SK-N-SH (cell line): Measurements from ENCODE around the gene MRFAP1L1. TPM values are rescaled to one million over a fixed set of nuclear protein-coding genes. Genes with fewer than 3 reads are reported as not detected.

Experiments used
- CTCF ChIA-PET: fragments of 300-600, 350-600 bp; formaldehyde crosslinking; extraction: SDS; loops from one replicate; lab custom pipeline; 2021; lab: Yijun Ruan, JAX
- POLR2A ChIA-PET: fragments of 350-600 bp; sonication (Branson Sonifier 250); formaldehyde crosslinking; extraction: SDS; loops from one replicate; lab custom pipeline; 2020; ENCODE audit warnings: antibody characterized with exemption, inconsistent platforms; lab: Yijun Ruan, JAX
- DNase-seq: peaks from one replicate; pipeline ENCODE4 v3.0.0; 2012
- H2AFZ ChIP-seq: fragments of 200-600 bp; sonication (generic); 2 replicates; pipeline ENCODE4 v1.8.1; 2016; ENCODE audit warnings: antibody characterized with exemption, mild to moderate bottlenecking, low read depth
- H3F3A ChIP-seq: fragments of 200-600 bp; sonication (generic); replicated peaks from 2 replicates; pipeline ENCODE3; 2016; ENCODE audit warnings: antibody characterized with exemption, mild to moderate bottlenecking; ENCODE audit not compliant: insufficient read depth
- H3K27ac ChIP-seq, 2 experiments: fragments of 200-500 bp in 1 of 2; fragments of 200-600 bp in 1 of 2; sonication (Bioruptor generic) in 1 of 2; sonication (generic), shearing (Covaris generic) in 1 of 2; 2 replicates each; pipeline versions ENCODE4 v1.5.1 to v1.6.1; 2014 to 2016; ENCODE audit warnings: low read depth in 2 of 2, inconsistent platforms in 1 of 2, low read length in 1 of 2, mild to moderate bottlenecking in 1 of 2, mixed read lengths in 1 of 2
- H3K27me3 ChIP-seq: fragments of 200-600 bp; sonication (generic), shearing (Covaris generic); 2 replicates; pipeline ENCODE4 v1.6.1; 2016; ENCODE audit warnings: mixed run types; ENCODE audit not compliant: insufficient read depth
- H3K36me3 ChIP-seq, 2 experiments: fragments of 200-500 bp in 1 of 2; fragments of 200-600 bp in 1 of 2; sonication (Bioruptor generic) in 1 of 2; sonication (generic) in 1 of 2; replicated peaks in 1 of 2; 2 replicates each; pipeline versions ENCODE3 to v1.5.1; 2014 to 2016; ENCODE audit warnings: low read length in 1 of 2, mild to moderate bottlenecking in 1 of 2; ENCODE audit not compliant: insufficient read depth in 2 of 2, control insufficient read depth in 1 of 2
- H3K4me1 ChIP-seq, 2 experiments: fragments of 200-500 bp in 1 of 2; fragments of 200-600 bp in 1 of 2; sonication (Bioruptor generic) in 1 of 2; sonication (generic), shearing (Covaris generic) in 1 of 2; 2 replicates each; pipeline versions ENCODE4 v1.5.1 to v1.6.1; 2014 to 2016; ENCODE audit warnings: low read depth in 1 of 2, low read length in 1 of 2, mixed run types in 1 of 2; ENCODE audit not compliant: insufficient read depth in 2 of 2, control insufficient read depth in 1 of 2
- H3K4me2 ChIP-seq: fragments of 200-600 bp; sonication (generic), shearing (Covaris generic); 2 replicates; pipeline ENCODE4 v1.6.1; 2017; ENCODE audit warnings: mixed run types
- H3K4me3 ChIP-seq, 2 experiments: fragments of 200-500 bp in 1 of 2; fragments of 200-600 bp in 1 of 2; sonication (Bioruptor generic) in 1 of 2; sonication (generic), shearing (Covaris generic) in 1 of 2; 2 replicates each; pipeline versions ENCODE4 v1.5.1 to v1.8.1; 2014 to 2016; ENCODE audit warnings: low read depth in 2 of 2, inconsistent platforms in 1 of 2, low read length in 1 of 2, mild to moderate bottlenecking in 1 of 2, mixed read lengths in 1 of 2, moderate library complexity in 1 of 2
- H3K79me2 ChIP-seq: fragments of 200-600 bp; sonication (generic); 2 replicates; pipeline ENCODE4 v1.8.1; 2017; ENCODE audit warnings: mild to moderate bottlenecking; ENCODE audit not compliant: insufficient read depth
- H3K9ac ChIP-seq: fragments of 200-600 bp; sonication (generic); 2 replicates; pipeline ENCODE4 v1.6.1; 2017; ENCODE audit warnings: mixed run types
- H3K9me2 ChIP-seq: fragments of 200-600 bp; sonication (generic); 2 replicates; pipeline ENCODE4 v1.6.1; 2017; ENCODE audit warnings: mixed run types
- H3K9me3 ChIP-seq: fragments of 200-600 bp; sonication (generic); 2 replicates; pipeline ENCODE4 v1.6.1; 2017; ENCODE audit warnings: mixed run types, mild to moderate bottlenecking, moderate library complexity
- H4K20me1 ChIP-seq: fragments of 200-600 bp; sonication (generic); 2 replicates; pipeline ENCODE4 v1.6.1; 2017; ENCODE audit warnings: mild to moderate bottlenecking, mixed run types; ENCODE audit not compliant: insufficient read depth
- CHD2 ChIP-seq: fragments of 150-350 bp; IDR thresholded peaks from 2 replicates; pipeline ENCODE4 v1.6.1; 2018; ENCODE audit warnings: low read length; ENCODE audit not compliant: partially characterized antibody
- CTCF ChIP-seq: fragments of 200-600 bp; sonication (generic); IDR thresholded peaks from 2 replicates; pipeline ENCODE4 v1.6.1; 2017; ENCODE audit warnings: antibody characterized with exemption, mild to moderate bottlenecking, moderate library complexity
- ELF1 ChIP-seq: IDR thresholded peaks from 2 replicates; pipeline ENCODE4 v1.4.0; 2012
- EP300 ChIP-seq, 2 experiments: IDR thresholded peaks; 2 replicates each; pipeline versions ENCODE4 v1.4.0 to v1.6.1; 2012; ENCODE audit warnings: borderline replicate concordance in 1 of 2, low read depth in 1 of 2, low read length in 1 of 2
- EZH2phosphoT487 ChIP-seq: fragments of 200-600 bp; sonication (generic); IDR thresholded peaks from 2 replicates; pipeline ENCODE4 v1.6.1; 2017; ENCODE audit warnings: low read depth, mixed run types, mild to moderate bottlenecking, antibody characterized with exemption, moderate library complexity, borderline replicate concordance
- GABPA ChIP-seq: IDR thresholded peaks from 2 replicates; pipeline ENCODE4 v1.4.0; 2012; ENCODE audit warnings: low read depth, mild to moderate bottlenecking
- GATA2 ChIP-seq: sonication (generic); formaldehyde crosslinking; IDR thresholded peaks from 2 replicates; pipeline ENCODE4 v1.5.0; 2020; ENCODE audit warnings: mild to moderate bottlenecking, missing genetic modification reagents
- MEF2A ChIP-seq: IDR thresholded peaks from 2 replicates; pipeline ENCODE4 v1.4.0; 2012; ENCODE audit warnings: low read depth, borderline replicate concordance
- NFIC ChIP-seq: IDR thresholded peaks from 2 replicates; pipeline ENCODE4 v1.4.0; 2012; ENCODE audit warnings: borderline replicate concordance
- RAD21 ChIP-seq: IDR thresholded peaks from 2 replicates; pipeline ENCODE4 v1.6.1; 2012; ENCODE audit warnings: mild to moderate bottlenecking, low read length
- RCOR1 ChIP-seq: fragments of 150-350 bp; IDR thresholded peaks from 2 replicates; pipeline ENCODE4 v1.6.1; 2017; ENCODE audit warnings: antibody characterized with exemption, low read length
- RFX5 ChIP-seq: IDR thresholded peaks from 2 replicates; pipeline ENCODE4 v1.6.1; 2012; ENCODE audit warnings: mild to moderate bottlenecking, improper control_type of control experiment, low read length
- RXRA ChIP-seq: IDR thresholded peaks from 2 replicates; pipeline ENCODE4 v1.4.0; 2012; ENCODE audit warnings: low read depth, mild to moderate bottlenecking, borderline replicate concordance
- SIN3A ChIP-seq: IDR thresholded peaks from 2 replicates; pipeline ENCODE4 v1.6.1; 2012; ENCODE audit warnings: low read depth, mild to moderate bottlenecking, low read length, moderate library complexity, borderline replicate concordance
- SMC3 ChIP-seq: IDR thresholded peaks from 2 replicates; pipeline ENCODE4 v1.6.1; 2012; ENCODE audit warnings: low read depth, low read length, improper control_type of control experiment
- TAF1 ChIP-seq: IDR thresholded peaks from 2 replicates; pipeline ENCODE4 v1.6.1; 2012; ENCODE audit warnings: low read depth, mild to moderate bottlenecking, low read length, moderate library complexity, borderline replicate concordance
- TCF12 ChIP-seq: IDR thresholded peaks from 2 replicates; pipeline ENCODE4 v1.4.0; 2012
- TEAD4 ChIP-seq: IDR thresholded peaks from 2 replicates; pipeline ENCODE4 v1.4.0; 2012; ENCODE audit warnings: mild to moderate bottlenecking, borderline replicate concordance; ENCODE audit not compliant: insufficient read depth
- YY1 ChIP-seq: IDR thresholded peaks from 2 replicates; pipeline ENCODE4 v1.4.0; 2012; ENCODE audit warnings: low read depth, mild to moderate bottlenecking
- ZBTB33 ChIP-seq: IDR thresholded peaks from 2 replicates; pipeline ENCODE4 v1.4.0; 2012; ENCODE audit warnings: low read depth, borderline replicate concordance
- WGBS: methylation state at CpG from one replicate; pipeline ENCODE4 v1.1.6; 2017; ENCODE audit warnings: low lambda C conversion rate; 5-methylcytosine and 5-hydroxymethylcytosine counted together
- polyA plus RNA-seq, 3 experiments: library from polyadenylated mRNA; depleted of rRNA; stranded (reverse); fragments of >200 nt; gene quantifications; 2 replicates each; pipeline ENCODE4 v1.2.3, GENCODE V29; 2012
- TF ChIP-seq, protein P1 (sequence below): IDR thresholded peaks from 2 replicates; pipeline ENCODE4 v1.4.0; 2012; ENCODE audit warnings: low read depth
- TF ChIP-seq, protein P2 (sequence below): fragments of 150-350 bp; IDR thresholded peaks from 2 replicates; pipeline ENCODE4 v1.6.1; 2016; ENCODE audit warnings: mild to moderate bottlenecking, low read depth, low read length

The MRFAP1L1 gene
- polyA plus RNA-seq, 1 of the 3 experiments (the other 2 are of a cell fraction), result 60.3 TPM

DNA sequence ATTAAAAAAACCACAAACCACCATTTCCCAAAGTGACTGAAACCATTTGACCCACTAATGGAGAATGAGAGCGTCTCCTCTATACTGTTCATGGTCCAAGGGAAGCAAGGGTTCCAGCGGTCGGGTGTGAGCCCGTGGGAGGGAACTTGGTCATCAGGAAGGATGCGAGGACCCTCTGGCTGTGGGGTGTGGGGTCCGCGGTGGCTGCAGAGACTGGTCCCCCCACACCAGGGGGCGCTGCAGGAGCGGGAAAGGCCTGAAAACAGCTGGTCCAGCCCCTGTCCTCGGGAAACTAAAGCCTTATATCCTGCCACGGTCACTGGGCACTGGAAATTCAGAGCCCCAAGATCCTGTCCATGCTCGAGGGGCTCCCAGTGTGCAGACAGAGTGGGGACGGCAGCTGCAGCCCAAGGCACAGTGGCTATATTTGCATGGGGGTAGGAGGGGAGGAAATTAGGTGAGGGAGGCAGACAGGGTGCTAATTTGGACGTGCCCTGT is 10.6 kb upstream of the MRFAP1L1 start:
- H3K9me2 ChIP-seq, result no peaks in the 10 kb centered on the region
- H3K4me2 ChIP-seq, result no peak overlapping the region
- peaks cover 25% of the 10 kb centered on the region for H3K79me2 ChIP-seq
- 12% methylated on average over 14 of the region's 14 CpGs for WGBS
- H3K9ac ChIP-seq, result no peak overlapping the region
- ChIA-PET POLR2A (interaction anchor here (0.7 kb wide), 1 partner anchor 348 kb away, joined by 3 read pairs; the partner anchor contains the start of gene GRPEL1), CTCF (interaction anchor here (0.6 to 10.2 kb wide), 51 partner anchors 9 to 474 kb away, joined by 3 to 204 read pairs (median 5); partner anchors contain the start of genes GRPEL1, MRFAP1L1, TADA2B and TBC1D14)
- H3K36me3 ChIP-seq, result no peaks in the 10 kb centered on the region
- peak; percentile 97 for DNase-seq
- TF ChIP-seq RCOR1, result no peak
- peak; percentile 96 for TF ChIP-seq RAD21
- TF ChIP-seq CTCF, result peak; percentile 97
- no peak for TF ChIP-seq NFIC
- TF ChIP-seq CHD2, result peak; percentile 27
- TF ChIP-seq SMC3, result peak; percentile 93
- H3K27ac ChIP-seq, result no peak overlapping the region
- peaks cover 18% of the 10 kb centered on the region; the same call in 1 of the 2 replicates for H4K20me1 ChIP-seq
- H2AFZ ChIP-seq, result no peak overlapping the region
- no peaks in the 10 kb centered on the region for H3K9me3 ChIP-seq
- H3K27me3 ChIP-seq, result no peaks in the 10 kb centered on the region
- no peak overlapping the region; a peak in 1 of 4 replicates for H3K4me3 ChIP-seq
- H3F3A ChIP-seq, result peaks cover 8% of the 10 kb centered on the region
- peaks cover 0 to 6% of the 10 kb centered on the region in 2 experiments; a peak in 2 of 4 replicates for H3K4me1 ChIP-seq

GRCh38 chr4:6719611-6720179 is 10.0 kb upstream of the MRFAP1L1 start:
- Histone ChIP-seq H3K4me2 (no peak overlapping the region), H3K27ac (no peak overlapping the region), H3K9me2 (no peaks in the 10 kb centered on the region), H3K4me3 (no peak overlapping the region), H3K9ac (no peak overlapping the region), H2AFZ (no peak overlapping the region), H3K9me3 (no peaks in the 10 kb centered on the region), H3K4me1 (peaks cover 0 to 6% of the 10 kb centered on the region in 2 experiments; a peak in 2 of 4 replicates), H3K27me3 (no peaks in the 10 kb centered on the region), H3K36me3 (no peaks in the 10 kb centered on the region), H4K20me1 (peaks cover 18% of the 10 kb centered on the region; the same call in 1 of the 2 replicates), H3F3A (peaks cover 8% of the 10 kb centered on the region), H3K79me2 (peaks cover 25% of the 10 kb centered on the region)
- TF ChIP-seq RXRA (no peak), ELF1 (no peak), SIN3A (no peak), TCF12 (no peak), TAF1 (no peak), EP300 (IDR thresholded peaks at IDR 0.05; ENCODE audit: borderline replicate concordance in 1 of 2, low read depth in 1 of 2, low read length in 1 of 2) (no peak), YY1 (no peak), TEAD4 (no peak), ZBTB33 (no peak), RCOR1 (no peak), GABPA (no peak), NFIC (no peak), EZH2phosphoT487 (no peak), SMC3 (no peak), RAD21 (no peak), GATA2 (CRISPR knock-in tag) (no peak), RFX5 (no peak), MEF2A (no peak)
- TF ChIP-seq, protein P1, sequence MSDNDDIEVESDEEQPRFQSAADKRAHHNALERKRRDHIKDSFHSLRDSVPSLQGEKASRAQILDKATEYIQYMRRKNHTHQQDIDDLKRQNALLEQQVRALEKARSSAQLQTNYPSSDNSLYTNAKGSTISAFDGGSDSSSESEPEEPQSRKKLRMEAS, result no peak
- TF ChIP-seq, protein P2, sequence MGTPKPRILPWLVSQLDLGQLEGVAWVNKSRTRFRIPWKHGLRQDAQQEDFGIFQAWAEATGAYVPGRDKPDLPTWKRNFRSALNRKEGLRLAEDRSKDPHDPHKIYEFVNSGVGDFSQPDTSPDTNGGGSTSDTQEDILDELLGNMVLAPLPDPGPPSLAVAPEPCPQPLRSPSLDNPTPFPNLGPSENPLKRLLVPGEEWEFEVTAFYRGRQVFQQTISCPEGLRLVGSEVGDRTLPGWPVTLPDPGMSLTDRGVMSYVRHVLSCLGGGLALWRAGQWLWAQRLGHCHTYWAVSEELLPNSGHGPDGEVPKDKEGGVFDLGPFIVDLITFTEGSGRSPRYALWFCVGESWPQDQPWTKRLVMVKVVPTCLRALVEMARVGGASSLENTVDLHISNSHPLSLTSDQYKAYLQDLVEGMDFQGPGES, result no peak
- DNase-seq, result no peak
- POLR2A ChIA-PET, result no interaction called here
- 78% methylated on average over 8 of the region's 8 CpGs for WGBS
- CTCF ChIA-PET, result interaction anchor here (0.8 to 10.2 kb wide), 32 partner anchors 10 to 474 kb away, joined by 3 to 204 read pairs (median 5); partner anchors contain the start of genes MRFAP1L1, TADA2B and TBC1D14
